ENCODE results near the gene UBE2E1.
A peak's percentile ranks its signal among the peaks of the same experiment; 100 is the strongest.

The UBE2E1 gene

GRCh38 chr3:23824699-23825444 lies 19.1 kb downstream of the UBE2E1 start:
- Mint-ChIP-seq H3K4me3 (no peak overlapping the region), H3K27ac (no peak overlapping the region), H3K9me3 (no peaks in the 10 kb centered on the region), H3K4me1 (peaks cover 42% of the 10 kb centered on the region), H3K36me3 (no peaks in the 10 kb centered on the region)
- DNase-seq (ENCODE audit: low spot score in 2 of 2) (no peak), ATAC-seq (no peak)

DNA sequence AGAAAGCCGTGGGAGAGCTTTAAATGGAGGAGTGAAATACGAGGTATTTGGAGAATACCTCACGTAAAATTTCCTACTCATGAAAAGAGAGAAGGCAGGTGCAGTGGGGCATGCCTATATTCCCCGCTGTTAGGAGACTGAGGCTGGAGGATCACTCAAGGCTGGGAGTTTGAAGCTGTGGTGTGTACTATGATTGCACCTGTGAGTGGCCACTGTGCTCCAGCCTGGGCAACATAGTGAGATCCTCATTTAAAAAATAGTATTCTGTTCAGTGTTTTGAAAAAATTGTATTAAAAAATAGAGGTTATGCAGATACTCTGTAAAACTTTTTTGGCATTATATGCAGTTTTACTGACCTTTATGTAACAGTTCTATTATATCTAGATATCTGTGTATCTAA lies 20.0 kb downstream of the UBE2E1 start:
- ATAC-seq (no peak), DNase-seq (ENCODE audit: low spot score in 2 of 2) (no peak)
- H3K36me3 Mint-ChIP-seq, result peaks cover under 1% of the 10 kb centered on the region
- H3K4me1 Mint-ChIP-seq, result peaks cover 50% of the 10 kb centered on the region
- no peaks in the 10 kb centered on the region for H3K9me3 Mint-ChIP-seq
- no peak overlapping the region for H3K4me3 Mint-ChIP-seq
- no peak overlapping the region for H3K27ac Mint-ChIP-seq

DNA sequence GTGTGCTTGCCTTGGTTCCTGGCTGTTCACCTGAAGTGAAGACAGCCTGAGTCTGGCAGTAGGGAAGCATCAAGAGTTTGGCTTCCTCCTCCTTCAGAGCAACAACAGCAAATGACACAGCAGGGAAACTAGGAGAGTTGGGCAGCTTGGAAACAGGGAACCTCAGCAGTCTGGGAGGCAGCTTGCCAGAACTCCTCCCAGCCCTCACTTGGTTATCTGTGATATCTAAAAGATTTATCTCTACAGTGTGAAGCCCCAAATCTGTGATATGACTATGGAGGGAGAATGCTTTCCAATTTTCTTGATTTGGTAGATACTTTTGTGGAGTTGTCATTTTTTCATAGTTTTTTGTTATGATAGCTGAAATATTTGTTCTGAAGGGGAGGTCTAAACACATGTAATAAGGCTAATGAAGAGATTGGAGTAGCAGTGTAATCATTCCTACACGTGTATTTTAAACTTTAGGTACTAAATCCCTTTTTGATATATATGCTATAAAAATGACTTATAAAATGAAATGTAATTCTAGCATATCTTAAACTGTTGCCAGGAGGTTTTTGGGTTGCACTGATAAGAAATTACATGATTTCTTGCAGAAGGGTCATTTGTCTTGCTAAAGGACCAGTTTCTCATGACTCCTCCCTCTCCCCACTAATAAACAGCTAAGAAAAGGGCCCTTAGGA lies 20.8 kb downstream of the UBE2E1 start:
- DNase-seq (ENCODE audit: low spot score in 2 of 2), result no peak
- no peak for ATAC-seq
- peaks cover 7% of the 10 kb centered on the region for H3K36me3 Mint-ChIP-seq
- no peak overlapping the region for H3K27ac Mint-ChIP-seq
- H3K9me3 Mint-ChIP-seq, result no peaks in the 10 kb centered on the region
- H3K4me1 Mint-ChIP-seq, result peaks cover 49% of the 10 kb centered on the region
- no peak overlapping the region for H3K4me3 Mint-ChIP-seq

GRCh38 chr3:23829242-23829934 lies 23.6 kb downstream of the UBE2E1 start:
- H3K36me3 Mint-ChIP-seq, result peaks cover 7% of the 10 kb centered on the region
- H3K27ac Mint-ChIP-seq, result peak overlapping the region; percentile 30
- peaks cover 49% of the 10 kb centered on the region for H3K4me1 Mint-ChIP-seq
- H3K4me3 Mint-ChIP-seq, result no peak overlapping the region
- ATAC-seq (no peak), DNase-seq (ENCODE audit: low spot score in 2 of 2) (no peak)
- no peaks in the 10 kb centered on the region for H3K9me3 Mint-ChIP-seq

- no peak for DNase-seq (ENCODE audit: low spot score in 2 of 2)
- peak; percentile 89 for ATAC-seq
- Mint-ChIP-seq H3K9me3 (no peaks in the 10 kb centered on the region), H3K4me1 (peaks cover 53% of the 10 kb centered on the region), H3K4me3 (no peak overlapping the region), H3K27ac (peak overlapping the region; percentile 30), H3K36me3 (peaks cover 7% of the 10 kb centered on the region)
These were observed 25.2 kb downstream of the UBE2E1 start for GRCh38 chr3:23830869-23831484.

GRCh38 chr3:23831517-23832394 lies 26.0 kb downstream of the UBE2E1 start:
- Mint-ChIP-seq H3K4me3 (no peak overlapping the region), H3K36me3 (peaks cover 7% of the 10 kb centered on the region), H3K9me3 (no peaks in the 10 kb centered on the region), H3K27ac (peak overlapping the region; percentile 30), H3K4me1 (peaks cover 54% of the 10 kb centered on the region)
- DNase-seq (ENCODE audit: low spot score in 2 of 2) (no peak), ATAC-seq (no peak)

- ATAC-seq (no peak), DNase-seq (ENCODE audit: low spot score in 2 of 2) (no peak)
- Mint-ChIP-seq H3K4me1 (peaks cover 57% of the 10 kb centered on the region), H3K36me3 (peaks cover 7% of the 10 kb centered on the region), H3K9me3 (no peaks in the 10 kb centered on the region), H3K4me3 (no peak overlapping the region), H3K27ac (no peak overlapping the region)
These were observed 26.8 kb downstream of the UBE2E1 start for GRCh38 chr3:23832523-23832922.

- ATAC-seq, result no peak
These were observed 28.5 kb downstream of the UBE2E1 start for GRCh38 chr3:23834082-23834870.

DNA sequence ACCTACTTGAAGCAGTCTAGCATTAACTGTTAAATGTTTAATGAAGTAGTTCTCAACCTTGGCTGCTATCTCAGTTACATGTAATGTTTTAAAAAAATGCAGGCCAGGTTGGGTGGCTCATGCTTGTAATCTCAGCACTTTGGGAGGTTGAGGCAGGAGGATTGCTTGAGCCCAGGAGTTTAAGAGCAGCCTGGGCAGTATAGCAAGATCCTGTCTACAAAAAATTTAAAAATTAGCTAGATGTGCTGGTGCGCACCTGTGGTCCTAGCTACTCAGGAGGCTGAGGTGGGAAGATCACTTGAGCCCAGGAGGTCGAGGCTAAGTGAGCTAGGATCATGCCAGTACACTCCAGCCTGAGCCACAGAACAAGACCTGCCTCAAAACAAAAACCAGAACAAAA lies 29.3 kb downstream of the UBE2E1 start:
- peaks cover 7% of the 10 kb centered on the region for H3K36me3 Mint-ChIP-seq
- H3K27ac Mint-ChIP-seq, result no peak overlapping the region
- no peak overlapping the region for H3K4me3 Mint-ChIP-seq

More at GRCh38 chr3:23834082-23834870, 28.5 kb downstream of the UBE2E1 start:
- H3K9me3 Mint-ChIP-seq, result no peaks in the 10 kb centered on the region
- H3K27ac Mint-ChIP-seq, result no peak overlapping the region
- H3K4me1 Mint-ChIP-seq, result peaks cover 50% of the 10 kb centered on the region
- H3K4me3 Mint-ChIP-seq, result no peak overlapping the region
- DNase-seq (ENCODE audit: low spot score in 2 of 2), result no peak
- H3K36me3 Mint-ChIP-seq, result peaks cover 7% of the 10 kb centered on the region

GRCh38 chr3:23835802-23836201 lies 30.0 kb downstream of the UBE2E1 start:
- DNase-seq (ENCODE audit: low spot score in 2 of 2), result no peak
- Mint-ChIP-seq H3K36me3 (peaks cover 7% of the 10 kb centered on the region), H3K9me3 (no peaks in the 10 kb centered on the region), H3K4me3 (no peak overlapping the region), H3K4me1 (peaks cover 35% of the 10 kb centered on the region), H3K27ac (no peak overlapping the region)
- no peak for ATAC-seq

More for the DNA sequence above, 29.3 kb downstream of the UBE2E1 start:
- Mint-ChIP-seq H3K9me3 (no peaks in the 10 kb centered on the region), H3K4me1 (peaks cover 42% of the 10 kb centered on the region)
- DNase-seq (ENCODE audit: low spot score in 2 of 2) (no peak), ATAC-seq (no peak)

- H3K27ac Mint-ChIP-seq, result no peak overlapping the region
- ATAC-seq, result peak; percentile 58
- no peaks in the 10 kb centered on the region for H3K9me3 Mint-ChIP-seq
- H3K4me1 Mint-ChIP-seq, result peaks cover 32% of the 10 kb centered on the region
- H3K36me3 Mint-ChIP-seq, result no peaks in the 10 kb centered on the region
- no peak for DNase-seq (ENCODE audit: low spot score in 2 of 2)
- H3K4me3 Mint-ChIP-seq, result no peak overlapping the region
These were observed 30.9 kb downstream of the UBE2E1 start for GRCh38 chr3:23836536-23837230.

DNA sequence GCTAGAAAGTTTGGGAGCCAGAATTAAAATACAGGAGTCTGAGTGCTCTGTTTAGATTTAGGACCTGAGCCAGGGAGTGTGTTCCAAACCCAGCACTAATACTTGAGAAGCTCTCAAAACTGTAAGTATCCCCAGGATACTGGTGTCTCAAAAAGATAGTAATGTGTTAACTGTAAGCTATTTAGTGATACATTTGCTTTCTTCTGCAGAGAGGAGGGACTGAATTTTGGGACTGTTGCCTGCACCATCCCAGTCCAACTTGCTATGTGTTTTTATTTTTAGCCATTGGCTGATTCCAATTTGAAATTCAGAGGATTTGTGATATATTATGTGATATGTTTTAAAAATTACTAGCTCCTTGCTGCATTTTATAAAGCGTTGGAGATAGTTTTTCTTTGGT lies 31.5 kb downstream of the UBE2E1 start:
- ATAC-seq (no peak), DNase-seq (ENCODE audit: low spot score in 2 of 2) (no peak)
- H3K36me3 Mint-ChIP-seq, result no peaks in the 10 kb centered on the region
- H3K9me3 Mint-ChIP-seq, result no peaks in the 10 kb centered on the region
- H3K4me1 Mint-ChIP-seq, result peaks cover 30% of the 10 kb centered on the region
- H3K27ac Mint-ChIP-seq, result no peak overlapping the region
- no peak overlapping the region for H3K4me3 Mint-ChIP-seq

- no peak overlapping the region for H3K4me3 Mint-ChIP-seq
- H3K27ac Mint-ChIP-seq, result no peak overlapping the region
- H3K36me3 Mint-ChIP-seq, result no peaks in the 10 kb centered on the region
- ATAC-seq, result no peak
- no peaks in the 10 kb centered on the region for H3K9me3 Mint-ChIP-seq
- DNase-seq (ENCODE audit: low spot score in 2 of 2), result no peak
- peaks cover 29% of the 10 kb centered on the region for H3K4me1 Mint-ChIP-seq
These were observed 31.9 kb downstream of the UBE2E1 start for GRCh38 chr3:23837691-23838090.
